CD8-positive, alpha-beta memory T cell (primary cell): ENCODE data around the gene NHERF1. TPM values are rescaled to one million over a fixed set of nuclear protein-coding genes. Genes with fewer than 3 reads are reported as not detected.
A peak's percentile ranks its signal among the peaks of the same experiment; 100 is the strongest.

Experiments
- CTCF ChIA-PET: fragments of 350-600 bp; sonication (Branson Sonifier 250); formaldehyde crosslinking; loops from one replicate; lab custom pipeline; 2021; ENCODE audit warnings: antibody characterized with exemption; lab: Charles Lee
- POLR2A ChIA-PET: fragments of 350-600 bp; sonication (Branson Sonifier 250); formaldehyde crosslinking; loops from one replicate; lab custom pipeline; 2021; ENCODE audit warnings: antibody characterized with exemption; lab: Charles Lee
- DNase-seq, 5 donors: peaks; one replicate each; pipeline versions ENCODE4 v3.0.0 to v3.0.0-alpha.2; 2020 to 2022; ENCODE audit warnings: mixed read lengths in 1 of 5
- H3K27ac ChIP-seq: one replicate; pipeline ENCODE4 v1.7.0; 2013; ENCODE audit warnings: low read depth, mild to moderate bottlenecking, low read length, moderate library complexity
- H3K27me3 ChIP-seq: 2 replicates; pipeline ENCODE4 v1.7.0; 2013; ENCODE audit warnings: low read length, mild to moderate bottlenecking; ENCODE audit not compliant: insufficient read depth, poor library complexity, severe bottlenecking
- H3K36me3 ChIP-seq: 2 replicates; pipeline ENCODE4 v1.7.0; 2013; ENCODE audit warnings: mild to moderate bottlenecking, low read length, moderate library complexity; ENCODE audit not compliant: insufficient read depth
- H3K4me1 ChIP-seq: 2 replicates; pipeline ENCODE4 v1.7.0; 2013; ENCODE audit warnings: mild to moderate bottlenecking, low read length, moderate library complexity; ENCODE audit not compliant: insufficient read depth
- H3K4me3 ChIP-seq: 2 replicates; pipeline ENCODE4 v1.7.0; 2013; ENCODE audit warnings: mild to moderate bottlenecking, low read length
- H3K9me3 ChIP-seq: 2 replicates; pipeline ENCODE4 v1.7.0; 2013; ENCODE audit warnings: mild to moderate bottlenecking, low read length
- H3K27ac Mint-ChIP-seq, 8 donors: one replicate each; pipeline ENCODE4 v1.8.0; 2020 to 2021; ENCODE audit warnings: mixed read lengths in 8 of 8, mild to moderate bottlenecking in 6 of 8, inconsistent platforms in 3 of 8, moderate library complexity in 3 of 8
- H3K27me3 Mint-ChIP-seq, 2 donors: one replicate each; pipeline ENCODE4 v1.8.0; 2020 to 2021; ENCODE audit warnings: mixed read lengths in 2 of 2, mild to moderate bottlenecking in 1 of 2, moderate library complexity in 1 of 2
- H3K36me3 Mint-ChIP-seq, 3 donors: one replicate each; pipeline ENCODE4 v1.8.0; 2020 to 2021; ENCODE audit warnings: mixed read lengths in 3 of 3, inconsistent platforms in 1 of 3, mild to moderate bottlenecking in 1 of 3
- H3K4me1 Mint-ChIP-seq, 3 donors: one replicate each; pipeline ENCODE4 v1.8.0; 2020 to 2021; ENCODE audit warnings: mixed read lengths in 3 of 3, inconsistent platforms in 1 of 3, mild to moderate bottlenecking in 1 of 3
- H3K4me3 Mint-ChIP-seq, 7 donors: one replicate each; pipeline ENCODE4 v1.8.0; 2020 to 2021; ENCODE audit warnings: mixed read lengths in 7 of 7, mild to moderate bottlenecking in 6 of 7, moderate library complexity in 4 of 7, inconsistent platforms in 2 of 7
- H3K9me3 Mint-ChIP-seq, 5 donors: one replicate each; pipeline ENCODE4 v1.8.0; 2020 to 2022; ENCODE audit warnings: mixed read lengths in 5 of 5, mild to moderate bottlenecking in 3 of 5, moderate library complexity in 2 of 5, inconsistent platforms in 1 of 5
- polyA plus RNA-seq: library from polyadenylated mRNA; unstranded; fragments of 300-500 nt; fragmentation: Illumina TruSeq; gene quantifications from one replicate; pipeline ENCODE4 v1.2.3, GENCODE V29; 2021
- total RNA-seq, 2 experiments: library from RNA; stranded (reverse); gene quantifications; one replicate each; pipeline ENCODE4 v1.2.3, GENCODE V29; 2021

The NHERF1 gene
- total and polyA plus RNA-seq, 3 experiments from 2014 or later = 131 to 674 (median 133) TPM

GRCh38 chr17:74745548-74746177 is 2.8 kb upstream of the NHERF1 start:
- H3K9me3 Mint-ChIP-seq = peaks cover 0 to 2% (median 0%) of the 10 kb centered on the region in 5 donors
- H3K4me1 Mint-ChIP-seq = peaks cover 59 to 71% (median 65%) of the 10 kb centered on the region in 3 donors
- peak in 1 of 5 donors; percentile 34 for DNase-seq
- peak overlapping the region in 2 of 7 donors; percentile 9 to 30 for H3K4me3 Mint-ChIP-seq
- peak overlapping the region in 3 of 8 donors; percentile 47 to 89 (median 79) for H3K27ac Mint-ChIP-seq
- peaks cover 72% of the 10 kb centered on the region for H3K4me1 ChIP-seq
- H3K36me3 ChIP-seq = no peaks in the 10 kb centered on the region
- no peaks in the 10 kb centered on the region for H3K9me3 ChIP-seq
- no peaks in the 10 kb centered on the region for H3K27me3 Mint-ChIP-seq
- H3K36me3 Mint-ChIP-seq = peaks cover 5 to 25% (median 9%) of the 10 kb centered on the region in 3 donors
- CTCF ChIA-PET = interaction anchor here (0.7 to 4.7 kb wide), 18 partner anchors 9 to 120 kb away, joined by 3 to 99 read pairs (median 7); partner anchors contain the start of genes NAT9 and RAB37
- no peak overlapping the region for H3K27ac ChIP-seq
- POLR2A ChIA-PET = interaction anchor here (0.6 to 4.7 kb wide), 6 partner anchors 9 to 123 kb away, joined by 3 to 25 read pairs (median 4); partner anchors contain the start of gene RAB37
- no peaks in the 10 kb centered on the region for H3K27me3 ChIP-seq
- no peak overlapping the region for H3K4me3 ChIP-seq

DNA sequence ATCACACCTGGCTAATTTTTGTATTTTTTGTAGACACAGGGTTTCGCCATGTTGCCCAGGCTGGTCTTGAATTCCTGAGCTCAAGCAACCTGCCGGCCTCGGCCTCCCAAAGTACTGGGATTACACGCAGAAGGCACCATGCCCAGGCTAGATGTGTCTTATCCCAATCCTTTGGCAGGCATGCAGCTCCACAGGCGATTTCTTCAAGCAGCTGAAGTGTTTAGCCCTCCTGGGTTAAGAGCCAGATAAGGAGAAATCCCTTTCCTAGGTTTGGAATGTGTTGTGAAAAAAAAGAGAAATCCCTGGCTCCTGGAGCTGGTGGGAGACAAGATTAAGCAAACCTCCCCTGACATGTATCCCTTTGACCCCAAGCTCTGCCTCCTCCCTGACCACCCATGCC is 2.1 kb upstream of the NHERF1 start:
- H3K4me1 Mint-ChIP-seq = peaks cover 58 to 71% (median 65%) of the 10 kb centered on the region in 3 donors

GRCh38 chr17:74746922-74747321 is 1.5 kb upstream of the NHERF1 start:
- Histone ChIP-seq H3K4me1 (peaks cover 72% of the 10 kb centered on the region), H3K27ac (no peak overlapping the region), H3K27me3 (no peaks in the 10 kb centered on the region), H3K36me3 (peaks cover 2% of the 10 kb centered on the region), H3K9me3 (no peaks in the 10 kb centered on the region), H3K4me3 (peak overlapping the region; percentile 95)
- peaks cover 9 to 35% (median 11%) of the 10 kb centered on the region in 3 donors for H3K36me3 Mint-ChIP-seq
- H3K4me1 Mint-ChIP-seq = peaks cover 58 to 71% (median 65%) of the 10 kb centered on the region in 3 donors
- peak overlapping the region in 6 of 7 donors; percentile 69 to 98 (median 77) for H3K4me3 Mint-ChIP-seq
- DNase-seq = peak in 1 of 5 donors; percentile 33
- peaks cover 0 to 2% (median 0%) of the 10 kb centered on the region in 5 donors for H3K9me3 Mint-ChIP-seq
- peak overlapping the region; percentile 62 to 96 (median 86) for H3K27ac Mint-ChIP-seq
- ChIA-PET POLR2A (interaction anchor here (0.6 to 4.7 kb wide), 7 partner anchors 8 to 126 kb away, joined by 3 to 25 read pairs (median 9); partner anchors contain the start of genes FDXR and RAB37), CTCF (interaction anchor here (3.2 to 4.7 kb wide), 7 partner anchors 10 to 115 kb away, joined by 16 to 99 read pairs (median 51); partner anchors contain the start of genes NAT9 and RAB37)
- H3K27me3 Mint-ChIP-seq = no peaks in the 10 kb centered on the region

More for the DNA sequence above, 2.1 kb upstream of the NHERF1 start:
- POLR2A ChIA-PET = interaction anchor here (0.9 to 4.7 kb wide), 6 partner anchors 8 to 127 kb away, joined by 4 to 25 read pairs (median 10); partner anchors contain the start of genes FDXR and RAB37
- H3K9me3 ChIP-seq = no peaks in the 10 kb centered on the region
- H3K4me1 ChIP-seq = peaks cover 72% of the 10 kb centered on the region
- H3K36me3 Mint-ChIP-seq = peaks cover 9 to 33% (median 9%) of the 10 kb centered on the region in 3 donors
- H3K9me3 Mint-ChIP-seq = peaks cover 0 to 2% (median 0%) of the 10 kb centered on the region in 5 donors
- DNase-seq = peak in 1 of 5 donors; percentile 18
- peak overlapping the region; percentile 62 to 89 (median 86) for H3K27ac Mint-ChIP-seq
- H3K4me3 Mint-ChIP-seq = peak overlapping the region; percentile 69 to 98 (median 77)
- H3K4me3 ChIP-seq = no peak overlapping the region
- no peaks in the 10 kb centered on the region for H3K27me3 ChIP-seq
- no peaks in the 10 kb centered on the region for H3K36me3 ChIP-seq
- CTCF ChIA-PET = interaction anchor here (1.3 to 4.7 kb wide), 9 partner anchors 10 to 116 kb away, joined by 3 to 99 read pairs (median 21); partner anchors contain the start of genes NAT9 and RAB37
- H3K27me3 Mint-ChIP-seq = no peaks in the 10 kb centered on the region
- H3K27ac ChIP-seq = peak overlapping the region; percentile 27

- CTCF ChIA-PET = interaction anchor here (4.4 to 4.7 kb wide), 6 partner anchors 9 to 114 kb away, joined by 16 to 99 read pairs (median 53); partner anchors contain the start of genes NAT9 and RAB37
- H3K4me3 ChIP-seq = peak overlapping the region; percentile 95
- peak overlapping the region; percentile 76 for H3K27ac ChIP-seq
- no peaks in the 10 kb centered on the region for H3K27me3 ChIP-seq
- H3K4me1 ChIP-seq = peaks cover 72% of the 10 kb centered on the region
- Mint-ChIP-seq H3K27ac (peak overlapping the region in 4 of 8 donors; percentile 68 to 94 (median 81)), H3K4me1 (peaks cover 58 to 71% (median 65%) of the 10 kb centered on the region in 3 donors), H3K27me3 (no peaks in the 10 kb centered on the region), H3K36me3 (peaks cover 18 to 46% (median 18%) of the 10 kb centered on the region in 3 donors), H3K9me3 (no peaks in the 10 kb centered on the region), H3K4me3 (peak overlapping the region; percentile 69 to 100 (median 77))
- POLR2A ChIA-PET = interaction anchor here (2.0 to 4.7 kb wide), 2 partner anchors 9 to 11 kb away, joined by 17 to 25 read pairs; no protein-coding TSS in a partner anchor
- no peak for DNase-seq
- H3K9me3 ChIP-seq = no peaks in the 10 kb centered on the region
- H3K36me3 ChIP-seq = peaks cover 12% of the 10 kb centered on the region
These were observed 224 bp upstream of the NHERF1 start for GRCh38 chr17:74748279-74748528.

- Mint-ChIP-seq H3K4me1 (peaks cover 57 to 71% (median 65%) of the 10 kb centered on the region in 3 donors), H3K27me3 (no peaks in the 10 kb centered on the region), H3K9me3 (no peaks in the 10 kb centered on the region), H3K4me3 (peak overlapping the region; percentile 95 to 100 (median 98)), H3K27ac (peak overlapping the region; percentile 78 to 96 (median 93)), H3K36me3 (peaks cover 17 to 44% (median 18%) of the 10 kb centered on the region in 3 donors)
- Histone ChIP-seq H3K27ac (peak overlapping the region; percentile 76), H3K27me3 (no peaks in the 10 kb centered on the region), H3K9me3 (no peaks in the 10 kb centered on the region), H3K36me3 (peaks cover 12% of the 10 kb centered on the region), H3K4me1 (peaks cover 72% of the 10 kb centered on the region), H3K4me3 (peak overlapping the region; percentile 95)
- peak in 3 of 5 donors; percentile 30 to 71 (median 48) for DNase-seq
- POLR2A ChIA-PET = interaction anchor here (0.6 to 3.8 kb wide), 9 partner anchors 10 to 382 kb away, joined by 4 to 39 read pairs (median 11); partner anchors contain the start of genes FDXR, NAT9, NT5C and RAB37
- CTCF ChIA-PET = interaction anchor here (0.5 to 15.2 kb wide), 11 partner anchors 9 to 534 kb away, joined by 3 to 214 read pairs (median 9); partner anchors contain the start of genes GRIN2C, NAT9 and RAB37
These were observed 1.0 kb downstream of the NHERF1 start for GRCh38 chr17:74749279-74750038.

DNA sequence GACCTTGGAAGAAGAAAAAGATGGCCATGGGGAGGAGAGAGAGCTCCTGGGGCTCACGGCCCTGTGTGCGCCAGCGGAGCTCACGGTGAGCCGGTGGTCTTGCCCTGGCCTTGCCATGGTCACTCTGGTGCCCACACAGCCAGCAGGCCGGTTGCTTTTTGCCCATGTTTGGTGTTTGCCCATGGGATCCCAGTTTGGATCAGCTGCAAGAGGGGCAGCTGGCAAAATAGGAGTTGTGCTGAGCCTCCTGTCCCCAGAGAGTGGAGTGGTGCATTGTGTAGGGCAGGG is 1.6 kb downstream of the NHERF1 start:
- Mint-ChIP-seq H3K9me3 (no peaks in the 10 kb centered on the region), H3K36me3 (peaks cover 17 to 47% (median 18%) of the 10 kb centered on the region in 3 donors), H3K4me1 (peaks cover 57 to 71% (median 65%) of the 10 kb centered on the region in 3 donors), H3K27me3 (no peaks in the 10 kb centered on the region), H3K27ac (peak overlapping the region; percentile 78 to 96 (median 93)), H3K4me3 (peak overlapping the region; percentile 95 to 100 (median 98))
- POLR2A ChIA-PET = interaction anchor here (0.6 to 3.8 kb wide), 8 partner anchors 8 to 123 kb away, joined by 3 to 39 read pairs (median 14); partner anchors contain the start of genes FDXR, NAT9 and RAB37
- Histone ChIP-seq H3K4me3 (peak overlapping the region; percentile 95), H3K27ac (peak overlapping the region; percentile 76), H3K9me3 (no peaks in the 10 kb centered on the region), H3K36me3 (peaks cover 12% of the 10 kb centered on the region), H3K27me3 (no peaks in the 10 kb centered on the region), H3K4me1 (peaks cover 72% of the 10 kb centered on the region)
- CTCF ChIA-PET = interaction anchor here (1.4 to 15.2 kb wide), 7 partner anchors 9 to 110 kb away, joined by 4 to 214 read pairs (median 43); partner anchors contain the start of genes GRIN2C, NAT9 and RAB37
- DNase-seq = no peak
